ENCODE measurements around the gene SLC5A9.

SLC5A9 gene

GRCh38 chr1:48251323-48251722, 28.8 kb downstream of the SLC5A9 start:
- Histone ChIP-seq H3K27ac (replicated peaks; ENCODE audit: low read length) (no peak overlapping the region), H2AFZ (ENCODE audit: low read length) (no peak overlapping the region), H2AK5ac (ENCODE audit: low read depth, low read length) (no peak overlapping the region), H3K23ac (ENCODE audit: low read depth, low read length, poor library complexity) (no peak overlapping the region), H2BK15ac (ENCODE audit: low read length) (no peak overlapping the region), H3K4me1 (ENCODE audit: control insufficient read depth in 2 of 2, insufficient read depth in 1 of 2, low read depth in 1 of 2, low read length in 2 of 2) (peaks cover 0 to 6% of the 10 kb centered on the region in 2 donors), H3K9me3 (replicated peaks in 1 of 2; ENCODE audit: control insufficient read depth in 2 of 2, insufficient read depth in 1 of 2, low read depth in 1 of 2, low read length in 2 of 2) (no peaks in the 10 kb centered on the region), H3K4ac (ENCODE audit: low read length) (no peak overlapping the region), H3K4me3 (ENCODE audit: low read length in 2 of 2) (no peak overlapping the region), H3K4me2 (ENCODE audit: insufficient read depth, low read length, poor library complexity, severe bottlenecking) (no peak overlapping the region), H3K9ac (ENCODE audit: low read depth, low read length, poor library complexity) (no peak overlapping the region), H2BK5ac (ENCODE audit: low read length) (no peak overlapping the region), H3K79me1 (ENCODE audit: low read depth, low read length) (no peaks in the 10 kb centered on the region), H3K27me3 (ENCODE audit: control insufficient read depth in 3 of 3, insufficient read depth in 3 of 3, low read depth in 1 of 3, low read length in 3 of 3) (no peaks in the 10 kb centered on the region), H3K14ac (ENCODE audit: low read length) (no peak overlapping the region), H4K8ac (ENCODE audit: low read depth, low read length) (no peak overlapping the region), H4K91ac (ENCODE audit: low read depth, low read length, poor library complexity) (no peak overlapping the region), H3K18ac (ENCODE audit: low read length) (no peak overlapping the region), H2BK12ac (ENCODE audit: low read length) (no peak overlapping the region), H2BK120ac (ENCODE audit: low read depth, low read length) (no peak overlapping the region), H3K36me3 (replicated peaks in 1 of 2; ENCODE audit: control insufficient read depth in 2 of 2, insufficient read depth in 2 of 2, low read length in 2 of 2) (no peaks in the 10 kb centered on the region)
- DNase-seq (ENCODE audit: low spot score) = no peak
- no CpG with 5 or more reads among the region's 2 CpGs for WGBS, 2 donors (ENCODE audit: extremely low coverage in 2 of 2, insufficient read length in 2 of 2, insufficient replicate concordance in 1 of 2)

GRCh38 chr1:48251821-48252220, 29.3 kb downstream of the SLC5A9 start:
- no peak overlapping the region for H3K4me3 ChIP-seq (ENCODE audit: low read length in 2 of 2)

GRCh38 chr1:48254254-48254653, 31.7 kb downstream of the SLC5A9 start:
- Histone ChIP-seq H2BK12ac (ENCODE audit: low read length) (no peak overlapping the region), H4K91ac (ENCODE audit: low read depth, low read length, poor library complexity) (no peak overlapping the region), H3K27me3 (ENCODE audit: control insufficient read depth in 3 of 3, insufficient read depth in 3 of 3, low read depth in 1 of 3, low read length in 3 of 3) (no peaks in the 10 kb centered on the region), H3K4ac (ENCODE audit: low read length) (no peak overlapping the region), H3K27ac (replicated peaks; ENCODE audit: low read length) (no peak overlapping the region), H2AFZ (ENCODE audit: low read length) (no peak overlapping the region), H2BK120ac (ENCODE audit: low read depth, low read length) (no peak overlapping the region), H3K9me3 (replicated peaks in 1 of 2; ENCODE audit: control insufficient read depth in 2 of 2, insufficient read depth in 1 of 2, low read depth in 1 of 2, low read length in 2 of 2) (no peaks in the 10 kb centered on the region), H3K36me3 (replicated peaks in 1 of 2; ENCODE audit: control insufficient read depth in 2 of 2, insufficient read depth in 2 of 2, low read length in 2 of 2) (no peaks in the 10 kb centered on the region), H2BK5ac (ENCODE audit: low read length) (no peak overlapping the region), H2AK5ac (ENCODE audit: low read depth, low read length) (no peak overlapping the region), H3K4me1 (ENCODE audit: control insufficient read depth in 2 of 2, insufficient read depth in 1 of 2, low read depth in 1 of 2, low read length in 2 of 2) (peaks cover 0 to under 1% of the 10 kb centered on the region in 2 donors), H3K9ac (ENCODE audit: low read depth, low read length, poor library complexity) (no peak overlapping the region), H3K18ac (ENCODE audit: low read length) (no peak overlapping the region), H2BK15ac (ENCODE audit: low read length) (no peak overlapping the region), H3K4me2 (ENCODE audit: insufficient read depth, low read length, poor library complexity, severe bottlenecking) (no peak overlapping the region), H4K8ac (ENCODE audit: low read depth, low read length) (no peak overlapping the region), H3K4me3 (ENCODE audit: low read length in 2 of 2) (no peak overlapping the region), H3K79me1 (ENCODE audit: low read depth, low read length) (no peaks in the 10 kb centered on the region), H3K14ac (ENCODE audit: low read length) (no peak overlapping the region), H3K23ac (ENCODE audit: low read depth, low read length, poor library complexity) (no peak overlapping the region)
- no CpG with 5 or more reads among the region's 1 CpG for WGBS, 2 donors (ENCODE audit: extremely low coverage in 2 of 2, insufficient read length in 2 of 2, insufficient replicate concordance in 1 of 2)
- no peak for DNase-seq (ENCODE audit: low spot score)

More at GRCh38 chr1:48251821-48252220, 29.3 kb downstream of the SLC5A9 start:
- H2AK5ac ChIP-seq (ENCODE audit: low read depth, low read length) = no peak overlapping the region
- no peak overlapping the region for H3K4ac ChIP-seq (ENCODE audit: low read length)
- no CpG with 5 or more reads among the region's 3 CpGs for WGBS, 2 donors (ENCODE audit: extremely low coverage in 2 of 2, insufficient read length in 2 of 2, insufficient replicate concordance in 1 of 2)
- no peak overlapping the region for H2BK12ac ChIP-seq (ENCODE audit: low read length)
- H4K91ac ChIP-seq (ENCODE audit: low read depth, low read length, poor library complexity) = no peak overlapping the region
- H3K23ac ChIP-seq (ENCODE audit: low read depth, low read length, poor library complexity) = no peak overlapping the region
- no peak overlapping the region for H4K8ac ChIP-seq (ENCODE audit: low read depth, low read length)
- H3K18ac ChIP-seq (ENCODE audit: low read length) = no peak overlapping the region
- no peaks in the 10 kb centered on the region for H3K27me3 ChIP-seq (ENCODE audit: control insufficient read depth in 3 of 3, insufficient read depth in 3 of 3, low read depth in 1 of 3, low read length in 3 of 3)
- no peak overlapping the region for H2BK15ac ChIP-seq (ENCODE audit: low read length)
- H3K14ac ChIP-seq (ENCODE audit: low read length) = no peak overlapping the region
- no peak overlapping the region for H2AFZ ChIP-seq (ENCODE audit: low read length)
- no peak overlapping the region for H3K27ac ChIP-seq (replicated peaks; ENCODE audit: low read length)
- H3K9ac ChIP-seq (ENCODE audit: low read depth, low read length, poor library complexity) = no peak overlapping the region
- no peaks in the 10 kb centered on the region for H3K9me3 ChIP-seq (replicated peaks in 1 of 2; ENCODE audit: control insufficient read depth in 2 of 2, insufficient read depth in 1 of 2, low read depth in 1 of 2, low read length in 2 of 2)
- H3K4me2 ChIP-seq (ENCODE audit: insufficient read depth, low read length, poor library complexity, severe bottlenecking) = no peak overlapping the region
- peaks cover 0 to 6% of the 10 kb centered on the region in 2 donors for H3K4me1 ChIP-seq (ENCODE audit: control insufficient read depth in 2 of 2, insufficient read depth in 1 of 2, low read depth in 1 of 2, low read length in 2 of 2)
- H2BK5ac ChIP-seq (ENCODE audit: low read length) = no peak overlapping the region
- H3K36me3 ChIP-seq (replicated peaks in 1 of 2; ENCODE audit: control insufficient read depth in 2 of 2, insufficient read depth in 2 of 2, low read length in 2 of 2) = no peaks in the 10 kb centered on the region
- no peak for DNase-seq (ENCODE audit: low spot score)
- no peak overlapping the region for H2BK120ac ChIP-seq (ENCODE audit: low read depth, low read length)
- no peaks in the 10 kb centered on the region for H3K79me1 ChIP-seq (ENCODE audit: low read depth, low read length)

- H2BK15ac ChIP-seq (ENCODE audit: low read length) = no peak overlapping the region
- H3K4me1 ChIP-seq (ENCODE audit: control insufficient read depth in 2 of 2, insufficient read depth in 1 of 2, low read depth in 1 of 2, low read length in 2 of 2) = no peaks in the 10 kb centered on the region
- H2AFZ ChIP-seq (ENCODE audit: low read length) = no peak overlapping the region
- no peak overlapping the region for H2BK5ac ChIP-seq (ENCODE audit: low read length)
- no peak overlapping the region for H3K4me3 ChIP-seq (ENCODE audit: low read length in 2 of 2)
- no peak overlapping the region for H3K9ac ChIP-seq (ENCODE audit: low read depth, low read length, poor library complexity)
- no peaks in the 10 kb centered on the region for H3K79me1 ChIP-seq (ENCODE audit: low read depth, low read length)
- H4K8ac ChIP-seq (ENCODE audit: low read depth, low read length) = no peak overlapping the region
- H2BK12ac ChIP-seq (ENCODE audit: low read length) = no peak overlapping the region
- H3K27me3 ChIP-seq (ENCODE audit: control insufficient read depth in 3 of 3, insufficient read depth in 3 of 3, low read depth in 1 of 3, low read length in 3 of 3) = no peaks in the 10 kb centered on the region
- no peak overlapping the region for H3K14ac ChIP-seq (ENCODE audit: low read length)
- H3K4me2 ChIP-seq (ENCODE audit: insufficient read depth, low read length, poor library complexity, severe bottlenecking) = no peak overlapping the region
- no peak overlapping the region for H3K18ac ChIP-seq (ENCODE audit: low read length)
- H3K9me3 ChIP-seq (replicated peaks in 1 of 2; ENCODE audit: control insufficient read depth in 2 of 2, insufficient read depth in 1 of 2, low read depth in 1 of 2, low read length in 2 of 2) = no peaks in the 10 kb centered on the region
- H2BK120ac ChIP-seq (ENCODE audit: low read depth, low read length) = no peak overlapping the region
- WGBS, 2 donors (ENCODE audit: extremely low coverage in 2 of 2, insufficient read length in 2 of 2, insufficient replicate concordance in 1 of 2) = no CpG with 5 or more reads among the region's 1 CpG
- H3K4ac ChIP-seq (ENCODE audit: low read length) = no peak overlapping the region
- no peak overlapping the region for H3K27ac ChIP-seq (replicated peaks; ENCODE audit: low read length)
- DNase-seq (ENCODE audit: low spot score) = no peak
- no peak overlapping the region for H4K91ac ChIP-seq (ENCODE audit: low read depth, low read length, poor library complexity)
- no peak overlapping the region for H3K23ac ChIP-seq (ENCODE audit: low read depth, low read length, poor library complexity)
- no peaks in the 10 kb centered on the region for H3K36me3 ChIP-seq (replicated peaks in 1 of 2; ENCODE audit: control insufficient read depth in 2 of 2, insufficient read depth in 2 of 2, low read length in 2 of 2)
- no peak overlapping the region for H2AK5ac ChIP-seq (ENCODE audit: low read depth, low read length)
Observed at GRCh38 chr1:48258106-48258505, 35.6 kb downstream of the SLC5A9 start.

Data from neuronal stem cell (in vitro differentiated cells).